ENCODE data around the gene PEX5L.
"Not testable (repeated sequence)": the region's sequence is repeated elsewhere in the genome, so short reads cannot be mapped to it uniquely, and the experiment has no call there.

PEX5L gene

DNA sequence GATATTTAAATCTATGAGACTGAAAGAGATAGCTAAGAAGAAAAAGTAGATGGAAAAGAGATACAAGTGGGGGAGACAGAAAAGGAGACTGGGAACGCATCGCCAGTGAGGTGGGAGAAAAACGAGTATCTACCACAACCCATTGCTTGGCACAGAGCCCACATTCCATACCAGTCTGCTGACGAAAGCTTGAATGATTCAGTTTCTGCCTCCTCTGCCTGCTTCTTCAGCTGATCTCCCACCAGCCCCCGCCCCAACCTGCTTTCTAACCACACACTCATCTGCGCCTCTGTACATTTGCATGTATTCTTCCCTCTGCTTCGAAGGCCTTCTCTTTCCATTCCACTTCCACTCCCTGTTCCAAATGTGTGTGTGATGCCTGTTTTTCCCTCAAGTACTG lies 195.8 kb downstream of the PEX5L start:
- no peak for DNase-seq (ENCODE audit: low read depth in 2 of 2)

DNA sequence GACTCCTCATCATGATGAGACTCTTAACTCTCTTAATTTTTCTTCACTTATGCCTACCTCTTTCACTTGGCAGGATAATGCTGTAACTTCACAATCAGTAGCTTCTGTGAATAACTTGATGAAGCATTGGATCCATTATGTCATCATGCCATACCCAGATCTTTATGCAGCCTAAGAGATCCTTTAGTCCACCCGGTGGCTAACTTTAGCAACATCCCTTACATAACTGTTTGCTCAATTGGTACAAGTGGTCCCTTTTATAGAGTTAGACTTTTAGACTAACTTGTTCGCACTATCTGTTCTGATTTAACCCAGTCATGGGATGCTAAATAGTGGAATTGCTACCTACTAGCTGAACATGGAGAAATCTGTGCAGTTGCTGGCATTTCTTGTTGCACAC lies 199.4 kb downstream of the PEX5L start:
- no peak for DNase-seq (ENCODE audit: low read depth in 2 of 2)

GRCh38 chr3:179833294-179833693 lies 203.4 kb downstream of the PEX5L start:
- no peak for DNase-seq (ENCODE audit: low read depth in 2 of 2)

DNA sequence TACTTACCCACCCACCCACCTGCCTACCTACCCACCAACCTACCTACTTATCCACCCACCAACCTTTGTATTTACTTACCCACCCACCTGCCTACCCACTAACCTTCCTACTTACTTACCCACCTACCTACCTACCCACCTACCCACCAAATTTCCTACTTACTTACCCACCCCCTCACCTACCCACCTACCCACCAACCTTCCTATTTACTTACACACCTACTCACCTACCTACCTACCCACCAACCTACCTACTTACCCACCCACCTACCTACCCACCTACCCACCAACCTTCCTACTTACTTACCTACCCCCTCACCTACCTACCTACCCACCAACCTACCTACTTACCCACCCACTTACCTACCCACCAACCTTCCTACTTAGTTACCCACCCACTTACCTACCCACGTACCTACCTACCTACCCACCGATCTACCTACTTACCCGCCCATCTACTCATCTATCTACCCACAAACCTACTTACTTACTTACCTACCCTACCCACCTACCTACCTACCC lies 204.3 kb downstream of the PEX5L start:
- DNase-seq (ENCODE audit: low read depth in 2 of 2) = no peak

- no peak for DNase-seq (ENCODE audit: low read depth in 2 of 2)
Observed at GRCh38 chr3:179829401-179829800, 207.3 kb downstream of the PEX5L start.

GRCh38 chr3:179828738-179829137 lies 208.0 kb downstream of the PEX5L start:
- no peak for DNase-seq (ENCODE audit: low read depth in 2 of 2)

DNA sequence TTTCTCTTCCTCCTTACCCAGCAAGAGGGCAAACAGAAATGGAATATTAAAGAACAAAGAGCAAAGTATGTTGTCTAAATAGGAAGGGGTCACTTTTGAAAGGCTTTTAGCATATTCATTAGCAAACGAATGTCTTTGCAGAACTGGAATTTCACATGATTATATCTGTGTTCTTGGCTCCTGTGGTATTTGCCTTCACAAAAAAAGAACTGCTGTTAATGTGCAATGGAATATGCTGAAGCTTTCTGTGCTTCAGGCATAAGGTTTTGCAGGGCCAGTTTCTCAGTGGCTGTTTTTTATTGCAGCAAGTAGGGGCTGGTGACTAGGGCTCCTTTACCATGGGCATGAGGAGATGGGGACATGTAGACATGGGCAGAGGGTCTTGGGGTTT lies 210.5 kb downstream of the PEX5L start:
- DNase-seq (ENCODE audit: low read depth in 2 of 2) = no peak

GRCh38 chr3:179825527-179826246 lies 211.1 kb downstream of the PEX5L start:
- no peak for DNase-seq (ENCODE audit: low read depth in 2 of 2)

GRCh38 chr3:179822296-179822695 lies 214.4 kb downstream of the PEX5L start:
- no peak for DNase-seq (ENCODE audit: low read depth in 2 of 2)

GRCh38 chr3:179819379-179819778 lies 217.4 kb downstream of the PEX5L start:
- DNase-seq (ENCODE audit: low read depth in 2 of 2) = no peak

- DNase-seq (ENCODE audit: low read depth in 2 of 2) = no peak
Observed at GRCh38 chr3:179812096-179812382, 224.7 kb downstream of the PEX5L start.

DNA sequence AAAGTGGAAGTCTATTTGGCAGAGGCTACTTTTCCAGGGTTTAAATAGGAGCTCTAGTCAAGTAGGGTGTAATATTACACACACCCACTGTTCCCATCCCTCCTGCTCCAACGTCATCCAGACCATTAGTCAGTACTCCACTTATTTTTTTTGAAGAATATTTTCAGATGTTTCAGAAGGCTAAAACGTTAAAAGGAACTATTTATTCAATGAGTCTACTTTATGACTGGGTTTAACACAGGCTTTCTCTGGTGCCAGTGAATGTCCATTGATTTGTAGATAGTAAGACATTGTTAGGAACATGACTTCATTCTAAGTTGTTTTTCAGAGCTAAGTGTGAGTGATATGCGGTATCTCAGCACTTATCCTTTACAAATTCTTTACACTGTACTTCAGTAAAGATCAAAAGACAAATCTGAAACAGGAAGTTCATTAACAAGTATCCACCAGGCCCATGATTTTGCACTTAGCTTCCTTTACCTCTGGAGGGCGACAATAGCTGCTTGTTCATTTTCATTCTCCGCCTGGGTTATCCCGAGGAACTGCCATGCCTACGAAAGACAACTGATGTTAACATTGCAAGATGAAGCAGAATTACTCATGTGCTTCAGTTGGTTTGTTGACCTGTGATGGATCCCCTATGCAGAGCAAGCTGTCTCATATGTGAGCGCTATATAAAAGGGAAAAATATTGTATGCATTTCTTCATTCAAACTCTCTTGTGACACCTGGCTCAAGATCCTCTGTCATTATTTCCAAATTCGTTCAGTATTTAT lies 225.2 kb downstream of the PEX5L start:
- no peak for DNase-seq (ENCODE audit: low read depth in 2 of 2)

GRCh38 chr3:179809639-179810038 lies 227.1 kb downstream of the PEX5L start:
- DNase-seq (ENCODE audit: low read depth in 2 of 2) = no peak

DNA sequence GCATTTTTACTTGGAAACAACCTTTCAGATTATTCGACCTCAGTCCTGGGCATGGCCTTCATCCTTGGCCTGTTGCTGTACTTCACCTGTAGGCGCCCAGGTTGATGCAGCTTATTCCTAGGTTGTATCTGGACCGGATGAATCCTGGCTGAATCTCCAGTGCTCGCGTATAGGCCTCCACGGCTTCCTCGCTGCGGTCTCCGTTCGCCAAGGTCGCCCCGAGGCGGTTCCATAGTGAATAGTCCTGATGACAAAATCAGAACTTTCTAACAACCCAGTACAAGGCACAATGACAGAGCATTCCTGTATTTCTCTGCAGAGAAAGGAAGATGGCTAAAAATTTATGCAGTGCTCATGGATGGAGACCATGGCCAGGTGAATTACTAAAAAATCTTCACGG lies 229.1 kb downstream of the PEX5L start:
- no peak for DNase-seq (ENCODE audit: low read depth in 2 of 2)

DNA sequence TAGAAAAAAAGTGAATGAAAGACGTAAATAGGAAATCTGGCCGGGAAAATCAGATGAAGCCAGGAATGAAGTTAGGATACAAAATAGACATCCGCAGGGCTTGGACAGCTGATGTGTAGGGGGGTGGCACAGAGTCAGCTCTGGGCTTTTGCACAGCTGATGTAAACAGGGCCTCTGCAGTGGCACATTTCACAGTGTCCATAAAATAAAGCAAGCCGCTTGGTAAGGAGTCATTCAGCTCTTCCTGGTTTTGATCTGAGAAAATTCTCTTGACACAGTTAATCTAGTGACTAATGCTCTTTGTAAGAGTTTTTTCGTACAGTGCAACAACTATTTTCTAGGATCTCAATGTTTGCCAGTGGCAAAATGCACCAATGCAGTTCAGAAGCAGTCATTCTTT lies 230.6 kb downstream of the PEX5L start:
- DNase-seq (ENCODE audit: low read depth in 2 of 2) = no peak

- no peak for DNase-seq (ENCODE audit: low read depth in 2 of 2)
Observed at GRCh38 chr3:179801856-179802255, 234.9 kb downstream of the PEX5L start.

DNA sequence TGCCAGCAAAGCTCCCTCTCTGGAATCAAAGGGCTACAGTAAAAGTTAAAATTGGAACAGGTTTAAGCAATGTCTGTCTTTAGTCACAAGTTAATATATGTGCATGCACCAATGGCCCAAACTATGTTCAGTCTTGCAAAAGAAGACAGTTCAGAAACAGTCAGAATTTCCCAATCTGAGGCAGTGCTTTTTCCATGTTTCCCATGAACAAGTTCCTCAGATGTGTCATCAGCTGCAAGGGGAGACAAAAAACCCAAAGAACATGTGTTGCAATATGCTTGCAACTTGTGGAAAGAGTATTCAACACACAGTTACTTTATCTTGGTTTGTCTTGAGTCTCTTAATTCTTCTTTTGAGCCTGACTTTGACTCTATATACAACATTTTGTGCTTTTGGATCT lies 235.5 kb downstream of the PEX5L start:
- DNase-seq (ENCODE audit: low read depth in 2 of 2) = no peak

GRCh38 chr3:179797192-179797591 lies 239.5 kb downstream of the PEX5L start:
- DNase-seq (ENCODE audit: low read depth in 2 of 2) = no peak

- DNase-seq (ENCODE audit: low read depth in 2 of 2) = no peak
Observed at GRCh38 chr3:179796421-179796820, 240.3 kb downstream of the PEX5L start.

- no peak for DNase-seq (ENCODE audit: low read depth in 2 of 2)
Observed at GRCh38 chr3:179794355-179794754, 242.4 kb downstream of the PEX5L start.

GRCh38 chr3:179791793-179792192 lies 244.9 kb downstream of the PEX5L start:
- no peak for DNase-seq (ENCODE audit: low read depth in 2 of 2)

GRCh38 chr3:179788996-179789395 lies 247.7 kb downstream of the PEX5L start:
- DNase-seq (ENCODE audit: low read depth in 2 of 2) = no peak

DNA sequence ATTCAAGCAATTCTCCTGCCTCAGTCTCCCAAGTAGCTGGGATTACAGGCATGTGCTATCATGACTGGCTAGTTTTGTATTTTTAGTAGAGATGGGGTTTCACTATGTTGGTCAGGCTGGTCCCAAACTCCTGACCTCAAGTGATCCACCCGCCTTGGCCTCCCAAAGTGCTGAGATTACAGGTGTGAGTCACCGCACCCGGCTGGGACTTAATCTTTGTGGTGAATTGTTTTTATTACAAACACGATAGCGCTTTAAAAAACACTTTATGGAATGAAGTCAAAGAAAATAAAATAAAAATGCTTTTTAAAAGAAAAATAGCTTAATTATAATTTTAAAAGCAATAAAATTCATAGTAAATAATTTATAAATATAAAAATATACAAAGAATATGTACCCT lies 253.9 kb downstream of the PEX5L start:
- not testable (repeated sequence) for DNase-seq (ENCODE audit: low read depth in 2 of 2)

Measured in stimulated activated CD8-positive, alpha-beta memory T cell treated with anti-CD3 and anti-CD28 coated beads, Interleukin-7, amount 100 ng/mL, for 1 hour (primary cell).